Measurements from ENCODE around the gene MORF4L2.

MORF4L2 gene

GRCh38 chrX:103727115-103727514, 40.6 kb upstream of the MORF4L2 start:
- H3K27ac ChIP-seq = no peak overlapping the region
- TF ChIP-seq CTCF (IDR thresholded peaks at IDR 0.05) (no peak), ZFX (IDR thresholded peaks at IDR 0.05; ENCODE audit: borderline replicate concordance) (no peak)

- H3K27ac ChIP-seq = no peak overlapping the region
- TF ChIP-seq CTCF (IDR thresholded peaks at IDR 0.05) (no peak), ZFX (IDR thresholded peaks at IDR 0.05; ENCODE audit: borderline replicate concordance) (no peak)
These were observed 40.0 kb upstream of the MORF4L2 start for GRCh38 chrX:103726477-103726876.

- H3K27ac ChIP-seq = no peak overlapping the region
- TF ChIP-seq ZFX (IDR thresholded peaks at IDR 0.05; ENCODE audit: borderline replicate concordance) = no peak
- no peak for TF ChIP-seq CTCF (IDR thresholded peaks at IDR 0.05)
These were observed 36.0 kb upstream of the MORF4L2 start for GRCh38 chrX:103722505-103722904.

GRCh38 chrX:103718120-103718519, 31.6 kb upstream of the MORF4L2 start:
- H3K27ac ChIP-seq = no peak overlapping the region
- TF ChIP-seq CTCF (IDR thresholded peaks at IDR 0.05) (no peak), ZFX (IDR thresholded peaks at IDR 0.05; ENCODE audit: borderline replicate concordance) (no peak)

GRCh38 chrX:103716962-103717361, 30.5 kb upstream of the MORF4L2 start:
- H3K27ac ChIP-seq = no peak overlapping the region
- TF ChIP-seq ZFX (IDR thresholded peaks at IDR 0.05; ENCODE audit: borderline replicate concordance) (no peak), CTCF (IDR thresholded peaks at IDR 0.05) (no peak)

- H3K27ac ChIP-seq = no peak within 1 kb of the TSS
- TF ChIP-seq CTCF (IDR thresholded peaks at IDR 0.05) = no peak
- TF ChIP-seq ZFX (IDR thresholded peaks at IDR 0.05; ENCODE audit: borderline replicate concordance) = no peak
These were observed 24.1 kb upstream of the MORF4L2 start, which contains the start of gene TMEM31 for GRCh38 chrX:103710609-103711008. Gene TMEM31, plus strand, starts transcription at chrX:103710909. Its CDS starts 1,350 bp downstream, at chrX:103712259.

- no peak for TF ChIP-seq CTCF (IDR thresholded peaks at IDR 0.05)
- TF ChIP-seq ZFX (IDR thresholded peaks at IDR 0.05; ENCODE audit: borderline replicate concordance) = no peak
- no peak overlapping the region for H3K27ac ChIP-seq
These were observed 18.4 kb upstream of the MORF4L2 start for GRCh38 chrX:103704863-103705262.
